Measurements from ENCODE around the gene LDB3.

GRCh38 chr10:86649471-86650150 lies 18.7 kb upstream of the LDB3 start:
- TF ChIP-seq EP300 (IDR thresholded peaks at IDR 0.05) = no peak
- TF ChIP-seq CTCF (IDR thresholded peaks at IDR 0.05) = no peak
- TF ChIP-seq ZFP36 (IDR thresholded peaks at IDR 0.05; ENCODE audit: borderline replicate concordance, partially characterized antibody) = no peak
- no peak for TF ChIP-seq PBX3 (IDR thresholded peaks at IDR 0.05)
- no peak for TF ChIP-seq RFX5 (IDR thresholded peaks at IDR 0.05)
- TF ChIP-seq USF2 (IDR thresholded peaks at IDR 0.05) = no peak
- no peak for TF ChIP-seq KDM1A (IDR thresholded peaks at IDR 0.05; ENCODE audit: low read depth)

Measured in A549 (cell line).